Left lung (tissue), 10 donors: ENCODE results near the gene ASTN2. TPM values are rescaled to one million over a fixed set of nuclear protein-coding genes. Genes with fewer than 3 reads are reported as not detected.
"Not testable (repeated sequence)": the region's sequence is repeated elsewhere in the genome, so short reads cannot be mapped to it uniquely, and the experiment has no call there.

Experiments
- ATAC-seq: fragments of 200-7000 bp; cut with Tn5 transposase; one replicate; pipeline ENCODE4 v1.9.1; 2020; ENCODE audit warnings: moderate library complexity
- DNase-seq, 4 donors: peaks; one replicate each; pipeline ENCODE4 v3.0.0-alpha.2; 2013 to 2020
- H3K27ac ChIP-seq, 2 donors: fragments of 200-600 bp; sonication (generic) in 1 of 2; one replicate each; pipeline versions ENCODE4 v1.5.0 to v1.8.0; 2020 to 2021
- H3K27me3 ChIP-seq, 2 donors: fragments of 200-600 bp; sonication (generic) in 1 of 2; one replicate each; pipeline versions ENCODE4 v1.5.0 to v1.8.0; 2020 to 2021
- H3K36me3 ChIP-seq, 2 donors: fragments of 200-600 bp; sonication (generic) in 1 of 2; one replicate each; pipeline versions ENCODE4 v1.5.0 to v1.8.0; 2020 to 2021
- H3K4me1 ChIP-seq, 2 donors: fragments of 200-600 bp; one replicate each; pipeline ENCODE4 v1.8.0; 2021
- H3K4me3 ChIP-seq, 2 donors: fragments of 200-600 bp; sonication (generic) in 1 of 2; one replicate each; pipeline versions ENCODE4 v1.5.0 to v1.8.0; 2020 to 2021; ENCODE audit warnings: mild to moderate bottlenecking in 1 of 2
- H3K9me3 ChIP-seq, 2 donors: fragments of 200-600 bp; sonication (generic) in 1 of 2; one replicate each; pipeline versions ENCODE4 v1.5.0 to v1.8.0; 2020 to 2021
- intact Hi-C, 2 donors: fragments of 100-400 bp; cut with DNase I; formaldehyde crosslinking; loops; one replicate each; pipeline versions ENCODE4 v1.11.2 to v1.14.2; 2022
- polyA plus RNA-seq, 6 donors: library from polyadenylated mRNA; unstranded; fragments of 120-200 nt; gene quantifications; one replicate each; pipeline ENCODE4 v1.2.1, GENCODE V29; 2013; ENCODE audit not compliant: insufficient read length in 6 of 6
- total RNA-seq, 2 donors: library from RNA; stranded (reverse); fragmentation: NEBNext Ultra II Directional; extraction: Animal tissue kit (Norgen Biotek cat#: 25700); gene quantifications; one replicate each; pipeline ENCODE4 v1.2.1, GENCODE V29; 2021
- TF ChIP-seq, protein P1 (sequence below), 2 donors: fragments of 200-600 bp; sonication (generic) in 1 of 2; IDR thresholded peaks; one replicate each; pipeline versions ENCODE4 v1.5.0 to v1.8.0; 2021; ENCODE audit warnings: antibody characterized with exemption in 2 of 2
- donor health status: DM: no; HTN: yes; CAD: no.
- donor health status: DM: no; HTN: no; CAD: no.

ASTN2 gene
- total and polyA plus RNA-seq, 8 donors, result 3.1 to 5.5 (median 4.5) TPM

GRCh38 chr9:116694785-116695291, 720.0 kb downstream of the ASTN2 start:
- no peaks in the 10 kb centered on the region for H3K27me3 ChIP-seq
- no peak for DNase-seq
- H3K9me3 ChIP-seq, result no peaks in the 10 kb centered on the region
- H3K36me3 ChIP-seq, result peaks cover 0 to 24% of the 10 kb centered on the region in 2 donors
- ATAC-seq, result no peak
- intact Hi-C loops, result no loop called here
- H3K27ac ChIP-seq, result no peak overlapping the region
- no peak overlapping the region for H3K4me3 ChIP-seq
- TF ChIP-seq, protein P1, sequence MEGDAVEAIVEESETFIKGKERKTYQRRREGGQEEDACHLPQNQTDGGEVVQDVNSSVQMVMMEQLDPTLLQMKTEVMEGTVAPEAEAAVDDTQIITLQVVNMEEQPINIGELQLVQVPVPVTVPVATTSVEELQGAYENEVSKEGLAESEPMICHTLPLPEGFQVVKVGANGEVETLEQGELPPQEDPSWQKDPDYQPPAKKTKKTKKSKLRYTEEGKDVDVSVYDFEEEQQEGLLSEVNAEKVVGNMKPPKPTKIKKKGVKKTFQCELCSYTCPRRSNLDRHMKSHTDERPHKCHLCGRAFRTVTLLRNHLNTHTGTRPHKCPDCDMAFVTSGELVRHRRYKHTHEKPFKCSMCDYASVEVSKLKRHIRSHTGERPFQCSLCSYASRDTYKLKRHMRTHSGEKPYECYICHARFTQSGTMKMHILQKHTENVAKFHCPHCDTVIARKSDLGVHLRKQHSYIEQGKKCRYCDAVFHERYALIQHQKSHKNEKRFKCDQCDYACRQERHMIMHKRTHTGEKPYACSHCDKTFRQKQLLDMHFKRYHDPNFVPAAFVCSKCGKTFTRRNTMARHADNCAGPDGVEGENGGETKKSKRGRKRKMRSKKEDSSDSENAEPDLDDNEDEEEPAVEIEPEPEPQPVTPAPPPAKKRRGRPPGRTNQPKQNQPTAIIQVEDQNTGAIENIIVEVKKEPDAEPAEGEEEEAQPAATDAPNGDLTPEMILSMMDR (IDR thresholded peaks at IDR 0.05), result no peak
- peaks cover 0 to 3% of the 10 kb centered on the region in 2 donors for H3K4me1 ChIP-seq

DNA sequence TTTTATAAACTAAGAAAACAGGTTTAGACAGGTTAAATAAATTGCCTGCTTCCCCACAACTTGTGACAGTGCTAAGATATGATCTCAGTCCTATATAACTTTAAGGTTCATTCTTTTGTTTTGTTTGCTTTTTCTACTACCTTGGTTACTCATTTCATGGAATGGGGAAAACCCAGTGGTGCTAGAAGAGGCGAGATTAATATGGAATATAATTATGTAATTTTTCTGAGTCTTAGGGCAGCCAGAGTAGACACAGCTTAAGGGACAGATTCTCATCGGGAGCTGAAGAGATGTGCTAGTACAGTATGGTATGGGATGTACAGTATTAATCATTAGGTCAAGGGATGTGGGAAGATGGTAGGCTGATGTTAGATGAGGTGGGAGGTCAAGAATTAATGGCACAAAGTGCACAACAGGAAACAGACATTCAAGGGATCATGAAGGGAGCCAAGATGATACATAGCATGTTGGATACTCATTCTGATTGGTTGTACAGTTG, 721.6 kb downstream of the ASTN2 start:
- intact Hi-C loops, result no loop called here
- H3K4me3 ChIP-seq, result no peak overlapping the region
- H3K9me3 ChIP-seq, result no peaks in the 10 kb centered on the region
- ATAC-seq, result peak; percentile 42
- H3K27me3 ChIP-seq, result no peaks in the 10 kb centered on the region
- H3K27ac ChIP-seq, result no peak overlapping the region
- H3K36me3 ChIP-seq, result peaks cover 0 to 9% of the 10 kb centered on the region in 2 donors
- TF ChIP-seq, protein P1 (IDR thresholded peaks at IDR 0.05), result no peak
- peaks cover 5 to 10% of the 10 kb centered on the region in 2 donors for H3K4me1 ChIP-seq
- no peak for DNase-seq

- no peaks in the 10 kb centered on the region for H3K9me3 ChIP-seq
- TF ChIP-seq, protein P1 (IDR thresholded peaks at IDR 0.05), result no peak
- H3K27ac ChIP-seq, result no peak overlapping the region
- DNase-seq (no peak), ATAC-seq (no peak)
- intact Hi-C loops, result no loop called here
- peaks cover 9 to 16% of the 10 kb centered on the region in 2 donors for H3K4me1 ChIP-seq
- H3K27me3 ChIP-seq, result peaks cover 0 to 4% of the 10 kb centered on the region in 2 donors
- no peak overlapping the region for H3K4me3 ChIP-seq
- peaks cover 0 to 2% of the 10 kb centered on the region in 2 donors for H3K36me3 ChIP-seq
These were observed 722.2 kb downstream of the ASTN2 start for GRCh38 chr9:116692616-116693015.

DNA sequence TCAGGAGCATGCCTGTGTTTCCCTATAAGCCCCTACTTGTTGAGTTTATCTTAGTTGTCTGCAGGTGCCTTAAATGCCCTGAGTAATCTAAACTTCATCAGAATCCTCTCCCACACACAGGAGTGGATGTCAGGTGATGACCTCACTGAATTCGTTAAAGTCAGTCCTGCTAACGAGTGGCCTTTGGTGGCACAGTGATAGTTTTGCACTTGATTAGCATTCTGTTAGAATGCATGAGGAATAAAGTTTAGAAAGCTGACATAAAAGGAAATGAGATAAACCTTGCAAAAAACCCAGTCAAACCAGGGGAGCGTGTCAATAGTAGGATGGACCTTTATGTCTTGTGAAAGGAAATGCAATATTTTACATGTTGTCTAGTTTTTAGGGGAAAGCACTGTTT, 723.2 kb downstream of the ASTN2 start:
- TF ChIP-seq, protein P1 (IDR thresholded peaks at IDR 0.05), result no peak
- peaks cover 0 to 14% of the 10 kb centered on the region in 2 donors for H3K27me3 ChIP-seq
- no peak overlapping the region for H3K27ac ChIP-seq
- intact Hi-C loops, result no loop called here
- no peaks in the 10 kb centered on the region for H3K36me3 ChIP-seq
- ATAC-seq, result no peak
- H3K9me3 ChIP-seq, result no peaks in the 10 kb centered on the region
- H3K4me3 ChIP-seq, result no peak overlapping the region
- no peak for DNase-seq
- peaks cover 9 to 16% of the 10 kb centered on the region in 2 donors for H3K4me1 ChIP-seq

GRCh38 chr9:116690805-116691204, 724.1 kb downstream of the ASTN2 start:
- H3K4me3 ChIP-seq, ATAC-seq, H3K36me3 ChIP-seq, H3K27ac ChIP-seq, intact Hi-C loops, H3K9me3 ChIP-seq, DNase-seq: not testable (repeated sequence)
- Histone ChIP-seq H3K27me3 (peaks cover 0 to 15% of the 10 kb centered on the region in 2 donors), H3K4me1 (peaks cover 9 to 16% of the 10 kb centered on the region in 2 donors)
